Mucosa of rectum (tissue), 2 donors: ENCODE measurements around the gene FBH1.

Source experiments
- H3K27ac ChIP-seq, 2 donors: one replicate each; pipeline ENCODE4 v1.7.0; 2013; ENCODE audit warnings: inconsistent platforms in 2 of 2, low read depth in 2 of 2, low read length in 2 of 2
- H3K27me3 ChIP-seq, 2 donors: one replicate each; pipeline ENCODE4 v1.7.0; 2013; ENCODE audit warnings: low read length in 2 of 2; ENCODE audit not compliant: control insufficient read depth in 2 of 2, insufficient read depth in 2 of 2
- H3K36me3 ChIP-seq, 2 donors: one replicate each; pipeline ENCODE4 v1.7.0; 2013; ENCODE audit warnings: low read length in 2 of 2; ENCODE audit not compliant: control insufficient read depth in 2 of 2, insufficient read depth in 2 of 2
- H3K4me1 ChIP-seq, 2 donors: one replicate each; pipeline ENCODE4 v1.7.0; 2013; ENCODE audit warnings: low read length in 2 of 2, mild to moderate bottlenecking in 1 of 2; ENCODE audit not compliant: control insufficient read depth in 2 of 2, insufficient read depth in 2 of 2
- H3K4me3 ChIP-seq, 2 donors: one replicate each; pipeline ENCODE4 v1.7.0; 2013; ENCODE audit warnings: low read length in 2 of 2
- H3K9ac ChIP-seq, 2 donors: one replicate each; pipeline ENCODE4 v1.7.0; 2013; ENCODE audit warnings: low read length in 2 of 2, low read depth in 1 of 2, mild to moderate bottlenecking in 1 of 2
- H3K9me3 ChIP-seq, 2 donors: one replicate each; pipeline ENCODE4 v1.7.0; 2013; ENCODE audit warnings: low read length in 2 of 2; ENCODE audit not compliant: control insufficient read depth in 2 of 2
- donor health status: healthy.
- donor health status: Normal muscosa, but diverticular disease.

The FBH1 gene

DNA sequence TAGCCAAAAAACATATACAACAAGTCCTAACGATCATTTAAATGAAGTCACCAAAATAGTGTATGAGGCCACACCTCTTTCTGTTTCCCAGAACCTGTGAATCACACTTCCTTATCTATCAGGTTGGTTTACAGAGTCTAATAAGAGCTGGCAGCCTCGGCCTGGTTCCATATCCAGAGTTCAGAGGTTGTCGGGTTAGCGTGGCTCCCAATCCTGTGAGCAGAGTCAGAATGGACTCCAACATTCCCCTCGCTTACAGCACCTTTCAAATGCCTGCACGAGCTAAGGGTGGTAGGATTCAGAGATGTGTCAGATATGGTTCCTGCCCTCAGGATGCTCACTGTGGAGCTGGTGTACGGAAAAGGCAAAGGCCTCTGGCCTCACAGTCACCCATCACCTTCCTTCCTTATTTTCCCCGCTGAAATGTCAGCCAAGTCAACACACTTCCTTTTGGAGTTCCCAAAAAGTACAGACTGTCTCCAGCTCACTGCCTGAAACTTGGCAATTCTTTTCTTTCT lies 81.3 kb downstream of the FBH1 start:
- H3K36me3 ChIP-seq: peaks cover 0 to 3% of the 10 kb centered on the region in 2 donors
- H3K27ac ChIP-seq: peak overlapping the region; percentile 79 to 83
- H3K4me1 ChIP-seq: peaks cover 27 to 28% of the 10 kb centered on the region in 2 donors
- H3K4me3 ChIP-seq: peak overlapping the region; percentile 40 to 54
- peak overlapping the region; percentile 37 to 68 for H3K9ac ChIP-seq
- H3K9me3 ChIP-seq: no peaks in the 10 kb centered on the region
- H3K27me3 ChIP-seq: no peaks in the 10 kb centered on the region

DNA sequence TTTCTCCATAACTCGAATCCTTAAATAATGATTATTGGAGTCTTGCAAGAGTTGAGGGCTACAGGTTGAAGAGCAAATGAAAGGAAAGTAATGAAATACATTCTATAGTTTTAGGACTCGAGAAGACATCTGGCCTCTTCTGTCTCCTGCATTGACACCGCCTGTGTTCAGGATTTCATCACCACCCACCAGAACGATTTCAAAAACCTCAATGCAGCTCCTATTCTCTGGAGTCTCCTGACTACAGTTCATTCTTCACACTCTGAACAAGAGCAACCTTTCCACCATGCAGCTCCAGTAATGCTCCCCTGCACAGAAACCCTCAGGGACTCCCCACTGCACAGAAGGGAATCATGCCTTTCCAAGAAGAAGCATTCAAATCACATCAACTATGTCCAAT lies 81.8 kb downstream of the FBH1 start:
- peak overlapping the region; percentile 79 to 83 for H3K27ac ChIP-seq
- H3K36me3 ChIP-seq: peaks cover 0 to 2% of the 10 kb centered on the region in 2 donors
- peaks cover 29 to 30% of the 10 kb centered on the region in 2 donors for H3K4me1 ChIP-seq
- H3K9ac ChIP-seq: peak overlapping the region; percentile 32 to 37
- H3K9me3 ChIP-seq: no peaks in the 10 kb centered on the region
- no peaks in the 10 kb centered on the region for H3K27me3 ChIP-seq
- H3K4me3 ChIP-seq: peak overlapping the region; percentile 40 to 54

DNA sequence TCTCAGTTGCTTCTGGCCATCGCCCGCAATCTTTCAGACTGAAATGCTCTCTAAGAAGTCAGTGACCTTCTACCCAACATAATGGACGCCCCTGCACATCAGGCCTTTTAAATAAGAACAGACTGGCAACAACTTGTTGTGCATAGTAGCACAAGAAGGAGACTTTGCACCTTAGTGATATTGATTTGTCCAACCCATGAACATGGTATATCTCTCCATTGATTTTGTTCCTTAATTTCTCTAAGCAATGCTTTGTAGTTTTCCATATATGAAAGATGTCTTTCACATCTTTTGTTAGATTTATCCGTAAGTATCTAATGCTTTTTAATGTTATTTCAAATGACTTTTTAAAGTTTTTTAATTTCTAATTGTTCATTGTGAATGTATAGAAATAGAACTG lies 83.0 kb downstream of the FBH1 start:
- Histone ChIP-seq H3K9me3 (no peaks in the 10 kb centered on the region), H3K36me3 (no peaks in the 10 kb centered on the region), H3K9ac (no peak overlapping the region), H3K4me1 (peaks cover 29 to 30% of the 10 kb centered on the region in 2 donors), H3K4me3 (no peak overlapping the region), H3K27me3 (no peaks in the 10 kb centered on the region), H3K27ac (no peak overlapping the region)

DNA sequence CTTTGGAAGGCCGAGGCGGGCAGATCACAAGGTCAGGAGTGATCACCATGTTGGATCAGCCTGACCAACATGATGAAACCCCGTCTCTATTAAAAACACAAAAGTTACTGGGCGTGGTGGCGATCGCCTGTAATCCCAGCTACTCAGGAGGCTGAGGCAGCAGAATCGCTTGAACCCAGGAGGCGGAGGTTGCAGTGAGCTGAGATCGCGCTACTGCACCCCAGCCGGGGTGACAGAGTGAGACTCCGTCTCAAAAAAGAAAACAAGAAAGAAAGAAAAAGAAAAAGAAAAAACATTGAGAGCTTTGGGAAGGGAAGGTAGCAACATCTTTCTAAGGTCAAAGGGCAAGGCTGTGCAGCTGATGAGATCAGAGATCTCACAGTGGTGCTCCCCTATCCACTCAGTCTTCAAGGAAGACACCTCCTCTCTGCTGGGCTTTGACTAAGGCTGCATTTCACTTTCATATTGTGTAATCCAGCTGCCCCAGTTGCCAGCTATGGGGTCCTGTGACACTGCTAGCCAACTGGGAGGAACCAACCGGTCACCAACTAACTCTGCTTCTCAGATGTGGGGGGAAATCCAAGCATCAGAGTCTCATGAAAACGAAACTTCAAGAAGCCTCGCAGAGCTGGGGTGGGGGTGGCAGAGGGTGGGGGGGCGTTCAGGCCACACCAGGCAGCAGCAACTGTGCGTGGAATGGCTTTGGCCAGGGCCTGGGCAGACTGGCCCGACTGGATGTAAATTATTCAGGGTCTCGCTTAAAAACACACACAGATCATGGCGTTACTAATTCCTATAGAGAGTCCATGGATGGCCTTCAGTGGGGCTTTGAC lies 85.8 kb downstream of the FBH1 start:
- peaks cover 24 to 26% of the 10 kb centered on the region in 2 donors for H3K4me1 ChIP-seq

DNA sequence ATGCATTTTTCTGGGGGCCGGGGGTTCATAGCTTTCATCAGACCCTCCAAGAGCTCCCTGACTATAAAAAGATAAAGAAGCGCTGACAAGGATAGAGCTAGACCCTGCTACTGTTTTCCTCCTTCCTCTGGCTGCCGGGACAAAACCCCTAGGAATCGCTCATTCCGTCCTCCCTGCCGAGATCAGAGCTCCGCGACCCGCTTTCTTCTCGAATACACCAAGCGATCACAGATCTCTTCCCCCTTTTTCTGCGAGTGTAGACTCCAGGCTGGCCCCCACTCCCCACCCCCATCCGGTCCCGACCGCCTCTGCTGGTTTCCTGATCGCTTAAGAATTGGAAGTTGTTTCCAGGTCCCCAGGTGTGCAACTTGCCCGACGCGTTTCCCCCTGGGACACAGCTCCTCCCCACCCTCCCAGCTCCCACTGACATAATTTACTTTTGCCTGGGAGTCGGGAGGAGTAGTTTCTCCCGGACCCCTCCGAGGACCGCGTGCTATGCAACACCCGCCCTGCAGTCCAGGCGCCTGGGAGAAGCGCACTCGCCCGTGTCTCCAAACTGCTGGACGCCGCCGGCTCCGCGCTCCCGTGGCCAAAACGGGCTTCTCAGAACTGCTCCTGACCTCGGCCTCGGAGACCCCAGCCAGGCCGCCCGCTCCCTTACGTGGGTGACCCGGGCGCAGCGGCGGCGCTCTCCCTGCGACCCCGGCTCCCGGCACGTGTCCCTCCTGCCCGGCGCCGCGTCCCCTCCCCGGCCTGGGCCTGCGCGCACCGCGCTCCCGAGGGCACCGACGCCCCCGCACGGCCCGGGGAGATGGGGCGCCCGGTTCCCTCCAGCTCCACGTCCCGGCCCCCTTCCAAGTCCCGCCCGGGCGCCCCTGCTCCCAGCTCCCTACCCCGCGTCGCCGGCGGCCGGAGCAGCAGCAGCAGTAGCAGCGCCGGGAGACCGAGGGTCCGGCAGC lies 86.7 kb downstream of the FBH1 start:
- H3K27ac ChIP-seq: peak overlapping the region; percentile 96 to 98
- H3K9ac ChIP-seq: peak overlapping the region; percentile 96 to 98
- no peaks in the 10 kb centered on the region for H3K27me3 ChIP-seq
- peaks cover 15 to 19% of the 10 kb centered on the region in 2 donors for H3K4me1 ChIP-seq
- H3K36me3 ChIP-seq: no peaks in the 10 kb centered on the region
- no peaks in the 10 kb centered on the region for H3K9me3 ChIP-seq
- peak overlapping the region; percentile 95 to 99 for H3K4me3 ChIP-seq

More for the DNA sequence above, 85.8 kb downstream of the FBH1 start:
- peak overlapping the region; percentile 96 to 98 for H3K27ac ChIP-seq
- H3K9me3 ChIP-seq: no peaks in the 10 kb centered on the region
- peak overlapping the region; percentile 95 to 99 for H3K4me3 ChIP-seq
- H3K27me3 ChIP-seq: no peaks in the 10 kb centered on the region
- H3K9ac ChIP-seq: peak overlapping the region; percentile 96 to 98
- no peaks in the 10 kb centered on the region for H3K36me3 ChIP-seq

DNA sequence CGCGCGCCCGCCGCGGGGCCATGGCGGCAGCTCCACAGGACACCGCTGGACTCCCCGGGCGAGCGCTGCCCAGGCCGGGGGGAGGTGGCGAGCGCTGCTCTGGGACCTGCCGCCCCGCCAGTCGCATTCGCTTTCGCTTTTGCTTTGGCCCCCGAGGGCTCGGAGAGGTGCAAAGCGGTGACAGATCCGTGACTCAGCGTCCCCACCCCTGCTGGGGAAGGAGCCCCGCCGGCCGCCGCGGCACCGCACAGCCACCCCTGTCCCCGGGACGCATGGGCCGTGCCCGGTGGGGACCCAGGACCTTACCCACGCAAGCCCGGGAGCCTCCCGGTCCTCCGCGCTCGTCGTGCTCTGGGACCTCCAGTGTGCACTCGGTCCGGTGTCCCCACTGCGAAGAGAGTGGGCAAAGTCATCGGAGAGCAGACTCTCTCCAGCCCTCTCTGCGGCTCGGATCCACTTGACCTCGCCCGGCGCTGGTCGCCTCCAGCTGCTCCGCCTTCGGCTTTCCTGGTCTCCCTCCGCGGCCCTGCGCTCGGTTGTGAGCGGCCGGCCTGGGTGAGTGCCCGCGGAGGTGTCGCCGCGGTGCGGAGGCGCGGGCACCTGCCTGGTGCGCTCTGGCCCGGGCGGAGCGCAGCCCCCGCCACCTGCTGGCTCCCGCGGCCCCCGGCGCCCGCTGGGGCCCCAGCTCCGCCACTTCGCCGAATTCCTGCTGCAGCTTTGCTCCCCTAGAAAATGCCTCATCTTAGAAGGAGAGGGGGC lies 87.6 kb downstream of the FBH1 start, which contains the start of gene IL15RA:
Gene IL15RA, minus strand, starts transcription at position 73 of the 759 bp plus-strand sequence. Its CDS starts 51 bp downstream, at position 22.
- no peaks in the 10 kb centered on the region for H3K9me3 ChIP-seq
- H3K4me1 ChIP-seq: peaks cover 11 to 15% of the 10 kb centered on the region in 2 donors
- H3K4me3 ChIP-seq: peak within 1 kb of the TSS; percentile 95 to 99
- no peaks in the 10 kb centered on the region for H3K36me3 ChIP-seq
- peak within 1 kb of the TSS; percentile 96 to 98 for H3K27ac ChIP-seq
- peak within 1 kb of the TSS; percentile 96 to 98 for H3K9ac ChIP-seq
- no peaks in the 10 kb centered on the region for H3K27me3 ChIP-seq

DNA sequence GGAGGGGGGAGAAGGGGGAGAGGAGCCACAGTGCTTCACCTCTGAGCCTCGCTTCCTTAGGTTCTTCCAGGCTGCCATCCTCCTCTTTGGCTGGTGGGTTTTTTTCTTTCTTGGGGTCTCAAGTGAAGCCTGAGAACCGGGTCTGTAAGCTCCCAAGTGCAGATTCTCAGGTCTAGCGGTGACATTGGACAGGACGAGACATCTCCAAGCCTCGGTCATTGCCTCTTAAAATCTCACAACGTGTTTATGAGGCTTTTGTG lies 88.1 kb downstream of the FBH1 start:
- Histone ChIP-seq H3K9me3 (no peaks in the 10 kb centered on the region), H3K9ac (peak overlapping the region; percentile 96 to 98), H3K4me3 (peak overlapping the region; percentile 95 to 99), H3K36me3 (no peaks in the 10 kb centered on the region), H3K27me3 (no peaks in the 10 kb centered on the region), H3K27ac (peak overlapping the region; percentile 96 to 98), H3K4me1 (peaks cover 11 to 12% of the 10 kb centered on the region in 2 donors)

DNA sequence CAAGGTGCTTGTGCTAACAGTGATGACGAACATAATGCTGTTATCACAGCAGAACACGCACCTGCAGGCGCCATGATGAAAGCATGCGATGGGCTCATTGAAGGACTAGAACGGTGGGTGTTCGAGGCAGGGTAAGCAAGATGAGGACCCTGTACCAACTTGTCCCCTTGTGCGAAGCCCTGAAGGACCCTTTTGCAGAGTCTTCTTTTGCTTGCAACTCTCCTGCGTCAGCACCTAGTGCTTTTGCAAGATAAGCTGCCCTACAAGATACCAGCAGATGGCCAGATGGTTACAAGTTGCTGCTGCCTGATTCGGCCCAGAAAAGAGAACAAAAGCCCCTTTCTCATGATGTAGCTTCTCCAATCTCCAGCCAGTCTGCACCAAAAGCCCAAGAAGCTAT lies 91.5 kb downstream of the FBH1 start:
- Histone ChIP-seq H3K27ac (no peak overlapping the region), H3K9ac (no peak overlapping the region), H3K4me3 (no peak overlapping the region), H3K36me3 (no peaks in the 10 kb centered on the region), H3K27me3 (no peaks in the 10 kb centered on the region), H3K4me1 (peaks cover under 1% of the 10 kb centered on the region in 2 donors), H3K9me3 (no peaks in the 10 kb centered on the region)

DNA sequence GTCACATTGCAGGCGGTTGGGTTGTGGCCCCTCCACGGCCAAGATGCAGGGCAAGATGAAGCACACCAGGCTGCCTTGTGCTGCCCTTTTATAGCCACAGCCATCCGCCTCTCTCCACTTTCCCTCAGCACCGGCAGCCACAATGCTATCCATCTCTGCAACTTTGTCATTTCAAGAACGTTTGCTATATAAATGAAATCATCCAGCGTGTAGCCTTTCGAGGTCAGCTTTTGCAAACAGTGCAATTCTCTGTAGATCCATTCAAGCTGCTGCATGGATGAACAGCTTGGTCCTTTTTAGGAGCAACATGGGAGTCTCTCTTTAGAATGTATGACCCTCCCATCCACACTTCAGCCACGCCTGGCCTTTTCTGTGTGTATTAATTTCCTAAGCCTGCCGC lies 93.7 kb downstream of the FBH1 start:
- H3K9ac ChIP-seq: no peak overlapping the region
- H3K9me3 ChIP-seq: no peaks in the 10 kb centered on the region
- no peaks in the 10 kb centered on the region for H3K36me3 ChIP-seq
- peaks cover 7 to 8% of the 10 kb centered on the region in 2 donors for H3K4me1 ChIP-seq
- no peaks in the 10 kb centered on the region for H3K27me3 ChIP-seq
- no peak overlapping the region for H3K4me3 ChIP-seq
- peak overlapping the region in 1 of 2 donors; percentile 16 for H3K27ac ChIP-seq
